GM12878 (cell line): ENCODE results near the gene ADISSP. TPM values are rescaled to one million over a fixed set of nuclear protein-coding genes. Genes with fewer than 3 reads are reported as not detected.

Experiments
- ATAC-seq: fragments of 200-7000 bp; cut with Tn5 transposase; 3 replicates; pipeline ENCODE4 v1.9.1; 2020; ENCODE audit warnings: mild to moderate bottlenecking, moderate library complexity
- BruUV-seq: library from RNA; stranded (reverse); fragments of 400-500 nt; replicated peaks from 2 replicates; lab custom pipeline; 2021; lab: Mats Ljungman, UMichigan
- CTCF ChIA-PET: fragments of 300-600 bp; sonication (Branson Sonifier 250); formaldehyde crosslinking; extraction: SDS; loops from one replicate; lab custom pipeline; 2021; ENCODE audit warnings: inconsistent platforms; lab: Yijun Ruan, JAX
- POLR2A ChIA-PET: fragments of 350-600 bp; formaldehyde crosslinking; extraction: SDS; loops from one replicate; lab custom pipeline; 2021; ENCODE audit warnings: inconsistent platforms; lab: Charles Lee
- RAD21 ChIA-PET: fragments of 300-600 bp; sonication (Branson Sonifier 250); formaldehyde crosslinking; loops from one replicate; lab custom pipeline; 2023; ENCODE audit warnings: antibody characterized with exemption; ENCODE audit not compliant: unreplicated experiment; lab: Charles Lee
- SMC1A ChIA-PET: fragments of 300-600 bp; sonication (Branson Sonifier 250); formaldehyde crosslinking; loops from one replicate; lab custom pipeline; 2023; ENCODE audit not compliant: unreplicated experiment, uncharacterized antibody; lab: Charles Lee
- DNase-seq: peaks from one replicate; pipeline ENCODE4 v3.0.0-alpha.2; 2011; ENCODE audit warnings: low read depth, low spot score
- FAIRE-seq: peaks from 3 replicates; lab custom pipeline; 2011; peaks lifted over from hg19 to GRCh38; lab: Jason Lieb, UNC
- H2AFZ ChIP-seq: 2 replicates; pipeline ENCODE4 v1.6.0; 2011; ENCODE audit warnings: low read depth, low read length, control low read depth; ENCODE audit not compliant: control insufficient read depth
- H3K27ac ChIP-seq: 2 replicates; pipeline ENCODE4 v1.5.1; 2011; ENCODE audit warnings: control low read depth; ENCODE audit not compliant: control insufficient read depth, insufficient read depth
- H3K27me3 ChIP-seq, 2 experiments: replicated peaks in 1 of 2; 2 replicates each; pipeline versions ENCODE4 v1.6.0 to v1.6.1; 2011; ENCODE audit warnings: low read length in 1 of 2; ENCODE audit not compliant: control insufficient read depth in 2 of 2, insufficient read depth in 2 of 2
- H3K36me3 ChIP-seq, 2 experiments: 2 replicates each; pipeline ENCODE4 v1.5.1; 2011; ENCODE audit warnings: low read length in 1 of 2; ENCODE audit not compliant: control insufficient read depth in 2 of 2, insufficient read depth in 2 of 2
- H3K4me1 ChIP-seq: 2 replicates; pipeline ENCODE4 v1.6.1; 2011; ENCODE audit warnings: mild to moderate bottlenecking, low read length, moderate library complexity, mixed read lengths; ENCODE audit not compliant: control insufficient read depth, insufficient read depth
- H3K4me2 ChIP-seq: 2 replicates; pipeline ENCODE4 v1.6.0; 2011; ENCODE audit warnings: control low read depth; ENCODE audit not compliant: control insufficient read depth, insufficient read depth
- H3K4me3 ChIP-seq: fragments of 200-600 bp; sonication (generic); 2 replicates; pipeline ENCODE4 v1.5.1; 2016
- H3K79me2 ChIP-seq: 2 replicates; pipeline ENCODE4 v1.6.0; 2011; ENCODE audit warnings: low read length; ENCODE audit not compliant: control insufficient read depth, insufficient read depth
- H3K9ac ChIP-seq: 2 replicates; pipeline ENCODE4 v1.8.0; 2011; ENCODE audit warnings: low read length, control low read depth, mixed read lengths; ENCODE audit not compliant: control insufficient read depth, insufficient read depth
- H3K9me3 ChIP-seq: replicated peaks from 3 replicates; pipeline ENCODE4 v1.5.1; 2011; ENCODE audit warnings: mild to moderate bottlenecking, low read length; ENCODE audit not compliant: control insufficient read depth, insufficient read depth
- H4K20me1 ChIP-seq: 2 replicates; pipeline ENCODE4 v1.6.0; 2011; ENCODE audit not compliant: control insufficient read depth, insufficient read depth
- CEBPZ ChIP-seq: fragments of 150-350 bp; IDR thresholded peaks from 2 replicates; pipeline ENCODE4 v1.6.1; 2016; ENCODE audit warnings: low read depth, low read length
- CHD4 ChIP-seq: fragments of 200-600 bp; sonication (generic); IDR thresholded peaks from 2 replicates; pipeline ENCODE4 v1.6.1; 2016; ENCODE audit warnings: mild to moderate bottlenecking
- IRF4 ChIP-seq: IDR thresholded peaks from 2 replicates; pipeline ENCODE4 v1.6.1; 2011; ENCODE audit warnings: low read depth, low read length
- MEF2A ChIP-seq: IDR thresholded peaks from 2 replicates; pipeline ENCODE4 v1.6.1; 2011; ENCODE audit warnings: low read depth, mild to moderate bottlenecking, low read length, moderate library complexity; ENCODE audit not compliant: insufficient read depth
- SREBF1 ChIP-seq: IDR thresholded peaks from 2 replicates; pipeline ENCODE4 v1.6.1; 2012; ENCODE audit warnings: mild to moderate bottlenecking, low read length
- WGBS: methylation state at CpG from one replicate; pipeline ENCODE4 v1.1.6; 2016; ENCODE audit warnings: low lambda C conversion rate; ENCODE audit not compliant: insufficient replicate concordance, insufficient coverage; ENCODE audit errors: missing lambda C conversion rate; 5-methylcytosine and 5-hydroxymethylcytosine counted together
- in situ Hi-C: fragments of 300-500 bp; cut with MboI; formaldehyde crosslinking; loops from 9 replicates; pipeline ENCODE4 v1.14.3; 2018; ENCODE audit warnings: mixed read lengths
- intact Hi-C: fragments of 100-400 bp; cut with micrococcal nuclease; formaldehyde crosslinking; loops from one replicate; pipeline ENCODE4 v1.14.2; 2022; ENCODE audit not compliant: unreplicated experiment
- polyA plus RNA-seq, 11 experiments: library from polyadenylated mRNA; depleted of rRNA in 4 of 11; unstranded in 6 of 11; stranded (reverse) in 5 of 11; fragments of >200 nt; fragmentation: Nextera tagmentation in 4 of 11; fragmentation: Illumina TruSeq in 1 of 11; extraction: Ambion mirVana in 4 of 11; extraction: Trizol in 1 of 11; gene quantifications; 1 replicate in 1 of 11; 2 replicates in 10 of 11; pipeline versions ENCODE4 v1.2.1 to v1.2.3, GENCODE V29; 2011 to 2016; ENCODE audit warnings: inconsistent platforms in 2 of 11, missing spikeins in 2 of 11, low read depth in 1 of 11
- total RNA-seq, 4 experiments: library from RNA; depleted of rRNA in 3 of 4; stranded (reverse); fragments of >200 nt in 3 of 4; fragmentation: Illumina TruSeq in 1 of 4; extraction: Trizol in 1 of 4; gene quantifications; 2 replicates each; pipeline versions ENCODE4 v1.2.1 to v1.2.3, GENCODE V29; 2013 to 2021

The ADISSP gene
- total and polyA plus RNA-seq, 10 of the 15 experiments (the other 5 are each of a cell fraction or from before 2014, with no cell fraction given), result 0.80 to 96.3 (median 38.6) TPM

GRCh38 chr20:3753501-3754275 is 13.9 kb downstream of the ADISSP start:
- Histone ChIP-seq H3K4me3 (no peak overlapping the region), H3K4me2 (no peak overlapping the region), H4K20me1 (no peaks in the 10 kb centered on the region), H3K36me3 (peaks cover 0 to 2% of the 10 kb centered on the region in 2 experiments; a peak in 1 of 4 replicates), H3K79me2 (no peaks in the 10 kb centered on the region), H3K27me3 (no peaks in the 10 kb centered on the region), H3K4me1 (no peaks in the 10 kb centered on the region), H2AFZ (no peak overlapping the region), H3K27ac (no peak overlapping the region), H3K9ac (no peak overlapping the region), H3K9me3 (no peaks in the 10 kb centered on the region)
- BruUV-seq, result TSS peak; percentile 70
- in situ Hi-C loops (no loop called here), intact Hi-C loops (loop anchor here (2.0 kb wide), 1 partner anchor 13 kb away; the partner anchor contains the start of gene ADISSP)
- CTCF ChIA-PET, result interaction anchor here (0.7 to 4.1 kb wide), 6 partner anchors 13 to 338 kb away, joined by 3 to 52 read pairs (median 3); partner anchors contain the start of gene ADISSP
- RAD21 ChIA-PET, result interaction anchor here (1.0 to 1.3 kb wide), 3 partner anchors 14 to 101 kb away, joined by 4 read pairs; partner anchors contain the start of gene ADISSP
- no peak for FAIRE-seq
- POLR2A ChIA-PET, result interaction anchor here (0.6 to 1.1 kb wide), 2 partner anchors 12 to 1212 kb away, joined by 4 to 5 read pairs; no protein-coding TSS in a partner anchor
- SMC1A ChIA-PET, result interaction anchor here (1.0 to 2.7 kb wide), 2 partner anchors 15 to 103 kb away, joined by 3 to 12 read pairs; partner anchors contain the start of gene ADISSP
- TF ChIP-seq CHD4 (no peak), CEBPZ (no peak), MEF2A (no peak), SREBF1 (no peak), IRF4 (no peak)
- no peak for DNase-seq
- WGBS, result 71% methylated on average over 24 of the region's 26 CpGs
- no peak for ATAC-seq
